Activated CD8-positive, alpha-beta T cell treated with anti-CD3 and anti-CD28 coated beads for 36 hours (primary cell): ENCODE data around the gene PKHD1. TPM values are rescaled to one million over a fixed set of nuclear protein-coding genes. Genes with fewer than 3 reads are reported as not detected.
"Not testable (repeated sequence)": the region's sequence is repeated elsewhere in the genome, so short reads cannot be mapped to it uniquely, and the experiment has no call there.

Experiments
- ATAC-seq: fragments of 200-7000 bp; cut with Tn5 transposase; one replicate; pipeline ENCODE4 v1.10.0; 2021; ENCODE audit warnings: mild to moderate bottlenecking, moderate library complexity
- CTCF ChIA-PET: fragments of 350-600 bp; sonication (Branson Sonifier 250); formaldehyde crosslinking; loops from one replicate; lab custom pipeline; 2021; ENCODE audit warnings: antibody characterized with exemption; lab: Charles Lee
- POLR2A ChIA-PET: fragments of 350-600 bp; sonication (Branson Sonifier 250); formaldehyde crosslinking; loops from one replicate; lab custom pipeline; 2021; ENCODE audit warnings: antibody characterized with exemption; lab: Charles Lee
- DNase-seq: peaks from one replicate; pipeline ENCODE4 v3.0.0-alpha.2; 2020
- H3K27ac Mint-ChIP-seq: one replicate; pipeline ENCODE4 v1.8.0; 2021; ENCODE audit warnings: mild to moderate bottlenecking, mixed read lengths
- H3K27me3 Mint-ChIP-seq: one replicate; pipeline ENCODE4 v1.8.0; 2021; ENCODE audit warnings: mixed read lengths
- H3K36me3 Mint-ChIP-seq: one replicate; pipeline ENCODE4 v1.8.0; 2021; ENCODE audit warnings: low read depth, mixed read lengths
- H3K4me1 Mint-ChIP-seq: one replicate; pipeline ENCODE4 v1.8.0; 2021; ENCODE audit warnings: low read depth, mixed read lengths
- H3K4me3 Mint-ChIP-seq: one replicate; pipeline ENCODE4 v1.8.0; 2021; ENCODE audit warnings: mild to moderate bottlenecking, moderate library complexity, mixed read lengths
- H3K9me3 Mint-ChIP-seq: one replicate; pipeline ENCODE4 v1.8.0; 2021; ENCODE audit warnings: mixed read lengths
- CTCF ChIP-seq: fragments of 200-600 bp; IDR thresholded peaks from one replicate; pipeline ENCODE4 v1.8.0; 2022; ENCODE audit warnings: antibody characterized with exemption, mild to moderate bottlenecking
- intact Hi-C: fragments of 100-400 bp; cut with micrococcal nuclease; formaldehyde crosslinking; loops from one replicate; pipeline ENCODE4 v1.10.0; 2022
- total RNA-seq, 2 experiments: library from RNA; stranded (reverse); gene quantifications; one replicate each; pipeline ENCODE4 v1.2.3, GENCODE V29; 2021

PKHD1 gene
- total RNA-seq, 2 experiments from 2014 or later: not detected

GRCh38 chr6:51989789-51990188 is 97.6 kb downstream of the PKHD1 start:
- Mint-ChIP-seq H3K4me3 (no peak overlapping the region), H3K36me3 (no peaks in the 10 kb centered on the region), H3K27me3 (peaks cover 4% of the 10 kb centered on the region), H3K9me3 (no peaks in the 10 kb centered on the region), H3K4me1 (no peaks in the 10 kb centered on the region), H3K27ac (no peak overlapping the region)
- ATAC-seq (no peak), DNase-seq (no peak)
- POLR2A ChIA-PET: no interaction called here
- intact Hi-C loops: no loop called here
- CTCF ChIA-PET: no interaction called here
- no peak for TF ChIP-seq CTCF

GRCh38 chr6:51986864-51987263 is 100.5 kb downstream of the PKHD1 start:
- intact Hi-C loops: no loop called here
- DNase-seq: no peak
- Mint-ChIP-seq H3K36me3 (no peaks in the 10 kb centered on the region), H3K4me1 (no peaks in the 10 kb centered on the region), H3K27me3 (peaks cover 4% of the 10 kb centered on the region), H3K9me3 (no peaks in the 10 kb centered on the region), H3K4me3 (no peak overlapping the region), H3K27ac (no peak overlapping the region)
- ChIA-PET POLR2A (no interaction called here), CTCF (no interaction called here)
- no peak for TF ChIP-seq CTCF
- no peak for ATAC-seq

GRCh38 chr6:51983564-51983963 is 103.8 kb downstream of the PKHD1 start:
- DNase-seq: no peak
- no peaks in the 10 kb centered on the region for H3K36me3 Mint-ChIP-seq
- POLR2A ChIA-PET: no interaction called here
- no peaks in the 10 kb centered on the region for H3K9me3 Mint-ChIP-seq
- TF ChIP-seq CTCF: no peak
- H3K4me3 Mint-ChIP-seq: no peak overlapping the region
- CTCF ChIA-PET: no interaction called here
- no peak overlapping the region for H3K27ac Mint-ChIP-seq
- intact Hi-C loops: no loop called here
- H3K4me1 Mint-ChIP-seq: no peaks in the 10 kb centered on the region
- no peak for ATAC-seq
- H3K27me3 Mint-ChIP-seq: peaks cover 4% of the 10 kb centered on the region

GRCh38 chr6:51982695-51983094 is 104.7 kb downstream of the PKHD1 start:
- POLR2A ChIA-PET, H3K27ac Mint-ChIP-seq, H3K4me3 Mint-ChIP-seq, intact Hi-C loops, H3K4me1 Mint-ChIP-seq, ATAC-seq, H3K9me3 Mint-ChIP-seq, H3K36me3 Mint-ChIP-seq, H3K27me3 Mint-ChIP-seq, DNase-seq, CTCF ChIA-PET: not testable (repeated sequence)

GRCh38 chr6:51976374-51976773 is 111.0 kb downstream of the PKHD1 start:
- CTCF ChIA-PET: no interaction called here

More at GRCh38 chr6:51976374-51976773, 111.0 kb downstream of the PKHD1 start:
- DNase-seq (no peak), ATAC-seq (no peak)
- Mint-ChIP-seq H3K4me3 (no peak overlapping the region), H3K27me3 (peaks cover 4% of the 10 kb centered on the region), H3K4me1 (no peaks in the 10 kb centered on the region), H3K27ac (no peak overlapping the region), H3K9me3 (no peaks in the 10 kb centered on the region), H3K36me3 (no peaks in the 10 kb centered on the region)
- no peak for TF ChIP-seq CTCF
- intact Hi-C loops: no loop called here
- POLR2A ChIA-PET: no interaction called here
